Measurements from ENCODE around the gene AOPEP.

AOPEP gene

DNA sequence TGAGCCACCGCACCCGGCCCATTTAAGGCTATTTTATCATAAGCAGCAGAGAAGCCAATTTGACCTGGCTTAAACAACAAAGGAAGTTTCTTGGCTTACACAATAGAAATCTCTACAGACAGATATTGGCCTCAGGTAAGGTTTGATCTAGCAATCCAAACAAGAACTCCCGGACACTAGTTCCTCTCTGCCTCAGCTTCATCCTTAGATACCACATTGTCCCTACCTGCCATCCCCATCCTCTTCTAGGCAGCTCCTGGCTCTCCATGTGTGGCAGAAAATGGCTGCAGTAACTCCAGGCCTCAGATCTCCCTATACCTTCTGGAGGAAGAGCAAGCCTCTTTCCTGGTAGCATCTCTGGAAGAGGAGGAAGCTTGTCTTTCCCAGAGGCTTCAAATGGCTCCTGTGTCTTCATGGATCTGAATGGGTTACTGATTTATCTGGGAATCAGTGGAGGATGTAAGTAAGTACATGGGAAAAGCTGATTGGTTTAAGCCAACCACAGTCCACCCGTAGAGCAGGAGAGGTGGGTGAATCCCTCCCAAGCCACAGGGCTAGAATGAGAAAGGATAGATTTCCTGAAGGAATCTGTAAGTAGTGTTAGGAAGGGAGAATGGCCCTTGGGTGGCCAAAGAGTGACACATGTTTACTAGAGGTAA lies 26.7 kb upstream of the AOPEP start:
- TF ChIP-seq, protein P1, sequence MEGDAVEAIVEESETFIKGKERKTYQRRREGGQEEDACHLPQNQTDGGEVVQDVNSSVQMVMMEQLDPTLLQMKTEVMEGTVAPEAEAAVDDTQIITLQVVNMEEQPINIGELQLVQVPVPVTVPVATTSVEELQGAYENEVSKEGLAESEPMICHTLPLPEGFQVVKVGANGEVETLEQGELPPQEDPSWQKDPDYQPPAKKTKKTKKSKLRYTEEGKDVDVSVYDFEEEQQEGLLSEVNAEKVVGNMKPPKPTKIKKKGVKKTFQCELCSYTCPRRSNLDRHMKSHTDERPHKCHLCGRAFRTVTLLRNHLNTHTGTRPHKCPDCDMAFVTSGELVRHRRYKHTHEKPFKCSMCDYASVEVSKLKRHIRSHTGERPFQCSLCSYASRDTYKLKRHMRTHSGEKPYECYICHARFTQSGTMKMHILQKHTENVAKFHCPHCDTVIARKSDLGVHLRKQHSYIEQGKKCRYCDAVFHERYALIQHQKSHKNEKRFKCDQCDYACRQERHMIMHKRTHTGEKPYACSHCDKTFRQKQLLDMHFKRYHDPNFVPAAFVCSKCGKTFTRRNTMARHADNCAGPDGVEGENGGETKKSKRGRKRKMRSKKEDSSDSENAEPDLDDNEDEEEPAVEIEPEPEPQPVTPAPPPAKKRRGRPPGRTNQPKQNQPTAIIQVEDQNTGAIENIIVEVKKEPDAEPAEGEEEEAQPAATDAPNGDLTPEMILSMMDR (conservative IDR thresholded peaks at IDR 0.05): no peak
- H3K27ac ChIP-seq: no peak overlapping the region

DNA sequence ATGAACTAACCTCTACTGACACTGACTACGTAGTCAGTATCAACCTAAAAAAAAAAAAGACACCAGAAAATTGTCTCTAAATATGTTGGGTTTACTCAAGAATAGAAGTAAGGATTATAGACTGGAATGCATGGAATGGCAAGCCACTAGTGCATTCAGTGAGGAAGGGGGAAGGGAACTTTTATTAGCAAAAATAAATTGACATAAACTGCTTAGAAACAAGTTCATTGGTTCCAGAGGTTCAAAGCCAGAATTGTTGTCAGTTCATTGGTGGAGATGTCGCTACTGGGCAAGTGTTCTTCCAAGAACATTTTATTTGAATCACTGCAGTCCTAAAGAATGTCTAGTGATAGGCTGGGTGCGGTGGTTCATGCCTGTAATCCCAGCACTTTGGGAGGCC lies 26.1 kb upstream of the AOPEP start:
- TF ChIP-seq, protein P1 (conservative IDR thresholded peaks at IDR 0.05): no peak
- H3K27ac ChIP-seq: no peak overlapping the region

DNA sequence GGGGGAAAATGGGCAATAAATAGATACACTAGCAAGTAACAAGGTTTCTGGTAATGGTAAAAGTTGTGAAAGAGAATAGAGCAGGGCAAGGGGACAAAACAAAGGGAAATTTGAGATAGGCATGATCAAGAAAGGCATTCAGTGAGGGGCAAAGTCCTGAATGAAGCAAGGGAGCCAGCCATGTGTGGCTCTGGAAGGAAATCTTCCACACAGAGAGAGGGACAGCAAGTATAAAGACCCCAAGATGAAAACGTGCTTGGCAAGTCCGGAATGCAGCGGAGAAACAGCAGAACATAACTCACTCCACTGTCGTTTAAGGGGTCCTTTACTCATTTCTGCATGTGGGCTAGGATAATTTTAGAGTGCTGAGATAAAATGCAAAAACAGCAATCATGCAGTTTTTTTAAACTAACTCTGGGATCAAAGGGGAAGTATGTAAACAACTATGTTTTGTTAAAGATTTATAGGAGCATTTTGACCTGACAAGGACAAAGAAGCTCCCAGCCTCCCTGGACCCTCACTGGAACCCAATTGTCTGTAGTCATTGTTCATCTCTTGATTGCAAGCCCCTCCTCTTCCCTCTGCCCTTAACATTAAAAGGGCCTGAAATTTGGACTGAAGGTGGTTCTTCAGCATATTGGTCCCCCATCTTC lies 22.9 kb upstream of the AOPEP start:
- TF ChIP-seq, protein P1 (conservative IDR thresholded peaks at IDR 0.05): no peak
- H3K27ac ChIP-seq: no peak overlapping the region

DNA sequence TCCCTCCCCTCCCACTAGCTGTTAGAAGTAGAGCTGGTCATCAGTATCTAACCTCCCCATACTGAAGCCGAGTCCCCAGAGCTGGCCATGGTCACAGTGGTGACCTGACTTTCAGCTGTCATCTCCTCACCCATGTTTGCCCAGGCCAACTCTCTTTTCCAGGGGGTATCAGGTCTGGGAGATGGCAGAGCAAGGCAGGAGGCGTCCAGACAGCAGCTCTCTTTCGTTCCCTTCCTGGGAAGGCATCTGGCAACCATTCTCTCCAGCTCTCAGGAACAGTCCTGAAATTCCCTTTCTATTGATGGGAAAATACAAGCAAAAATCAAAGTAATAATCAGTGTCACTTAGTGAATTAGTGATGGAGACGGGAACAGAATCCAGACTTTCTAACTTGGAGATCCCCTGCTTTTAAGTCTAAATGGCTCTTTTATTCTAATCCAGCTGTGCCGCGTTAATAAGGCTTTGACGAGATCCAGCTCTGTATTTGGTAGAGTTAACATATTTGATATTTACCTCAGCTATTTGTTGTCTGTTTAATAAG lies 21.3 kb upstream of the AOPEP start:
- TF ChIP-seq, protein P1 (conservative IDR thresholded peaks at IDR 0.05): no peak
- H3K27ac ChIP-seq: no peak overlapping the region

DNA sequence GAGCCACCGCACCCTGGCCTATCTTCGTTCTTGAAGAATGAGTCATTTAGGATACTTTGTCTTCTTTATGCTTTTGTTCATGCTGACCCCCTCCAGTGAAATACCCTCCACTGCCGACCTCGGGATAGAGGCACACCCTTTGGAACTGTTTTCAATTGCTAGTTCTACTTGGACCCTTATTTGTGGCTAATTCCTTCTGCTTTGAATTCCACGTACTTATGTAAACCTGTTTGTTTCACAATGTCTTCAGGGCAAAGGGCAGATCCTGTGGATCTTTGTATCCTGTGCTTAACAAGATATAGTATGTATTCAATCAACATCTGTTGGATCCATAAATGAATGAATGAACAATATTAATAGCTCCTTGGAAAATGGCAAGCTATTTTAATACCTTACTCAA lies 19.6 kb upstream of the AOPEP start:
- TF ChIP-seq, protein P1 (conservative IDR thresholded peaks at IDR 0.05): no peak
- no peak overlapping the region for H3K27ac ChIP-seq

DNA sequence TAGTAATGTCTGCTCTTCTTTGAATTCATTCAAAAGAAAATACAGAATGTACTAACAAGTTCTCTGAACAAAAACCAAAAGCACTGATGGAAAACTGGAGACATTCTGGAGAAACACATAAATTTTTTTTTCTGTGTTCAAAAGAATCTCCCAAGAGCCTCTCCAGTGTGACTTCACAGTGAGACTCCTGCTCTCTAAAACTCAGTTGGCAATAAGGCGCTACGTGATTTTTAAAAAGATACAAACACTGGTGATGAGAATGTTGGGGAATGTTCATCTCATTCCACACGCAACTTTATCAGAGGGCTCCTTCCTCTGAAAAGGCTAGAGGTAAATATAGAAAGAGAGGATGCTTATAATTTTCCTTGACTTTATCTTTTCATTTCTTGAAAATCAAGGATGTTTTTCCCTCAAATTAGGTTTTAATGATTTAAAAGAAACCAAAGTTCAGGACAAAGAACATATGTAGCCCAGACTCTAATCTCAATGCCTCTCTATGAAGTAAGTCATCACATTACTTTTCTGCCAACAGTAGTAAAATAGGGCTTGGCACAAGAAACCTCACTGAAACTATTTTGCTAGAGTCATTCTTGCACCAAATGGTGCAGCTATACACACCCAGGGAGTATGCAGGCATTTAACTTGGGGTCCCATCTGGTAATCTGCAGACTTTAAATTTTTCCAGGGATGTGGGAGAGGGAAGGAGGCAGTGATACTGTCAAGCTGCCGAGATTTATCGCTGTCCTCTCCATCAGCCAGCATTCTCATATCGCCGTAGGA lies 12.9 kb upstream of the AOPEP start:
- no peak overlapping the region for H3K27ac ChIP-seq
- TF ChIP-seq, protein P1 (conservative IDR thresholded peaks at IDR 0.05): no peak

DNA sequence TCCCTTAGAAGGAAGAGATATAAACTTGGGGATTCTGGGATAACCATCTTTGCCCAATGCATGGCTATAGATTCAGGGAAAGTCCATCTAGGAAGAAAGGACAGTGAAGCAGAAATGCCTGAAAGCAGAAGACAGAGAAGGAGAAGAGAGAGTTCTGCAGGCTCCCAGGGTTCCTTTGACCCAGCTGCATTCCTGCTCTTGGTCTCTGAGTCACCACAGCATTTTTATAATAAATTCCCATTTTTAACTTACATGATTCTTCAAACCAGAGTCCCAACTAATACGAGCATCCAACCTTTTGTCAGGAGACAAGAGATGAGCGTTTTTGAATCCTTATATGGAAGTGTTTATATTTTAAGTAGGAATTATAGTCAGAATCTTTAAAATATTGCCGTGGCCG lies 12.0 kb upstream of the AOPEP start:
- no peak overlapping the region for H3K27ac ChIP-seq
- TF ChIP-seq, protein P1 (conservative IDR thresholded peaks at IDR 0.05): no peak
